ENCODE measurements around the gene KCNMA1. TPM values are rescaled to one million over a fixed set of nuclear protein-coding genes. Genes with fewer than 3 reads are reported as not detected.

Gene KCNMA1
- polyA plus RNA-seq, 1 of the 3 experiments (the other 2 are of a cell fraction) = 107 TPM

DNA sequence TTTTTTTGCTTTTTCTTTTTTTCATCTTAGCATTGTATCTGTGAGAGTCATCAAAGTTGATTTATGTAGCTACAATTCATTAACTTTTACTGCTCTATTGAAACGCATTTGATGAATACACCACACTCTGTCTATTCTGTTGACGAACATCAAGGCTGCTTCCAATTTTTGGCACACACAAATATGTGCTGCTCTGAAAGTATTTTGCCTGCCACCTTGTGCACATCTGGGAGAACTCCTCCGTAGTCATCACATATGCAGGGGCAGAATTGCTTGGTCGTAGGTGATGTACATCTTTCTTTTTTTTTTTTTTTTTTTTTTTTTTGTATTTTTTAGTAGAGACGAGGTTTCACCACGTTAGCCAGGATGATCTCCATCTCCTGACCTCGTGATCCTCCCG lies 796.8 kb downstream of the KCNMA1 start:
- ChIA-PET POLR2A (no interaction called here), CTCF (interaction anchor here (0.9 to 1.0 kb wide), 3 partner anchors 11 to 19 kb away, joined by 3 read pairs; no protein-coding TSS in a partner anchor)
- H3K36me3 ChIP-seq (replicated peaks in 1 of 2; ENCODE audit: control insufficient read depth in 1 of 2, insufficient read depth in 2 of 2, low read length in 1 of 2) = no peaks in the 10 kb centered on the region
- no peak overlapping the region for H3K27ac ChIP-seq (ENCODE audit: low read depth in 2 of 2, low read length in 1 of 2)
- no peak overlapping the region for H3K4me3 ChIP-seq (ENCODE audit: low read depth in 2 of 2, low read length in 1 of 2)
- no peak for DNase-seq
- H3K9me3 ChIP-seq = no peaks in the 10 kb centered on the region
- no peaks in the 10 kb centered on the region for H3F3A ChIP-seq (replicated peaks; ENCODE audit: insufficient read depth)
- no peaks in the 10 kb centered on the region for H4K20me1 ChIP-seq (ENCODE audit: insufficient read depth)
- H3K27me3 ChIP-seq (ENCODE audit: insufficient read depth) = no peaks in the 10 kb centered on the region; the same call in 1 of the 2 replicates
- TF ChIP-seq YY1 (IDR thresholded peaks at IDR 0.05; ENCODE audit: low read depth) (no peak), GABPA (IDR thresholded peaks at IDR 0.05; ENCODE audit: low read depth) (no peak), SMC3 (IDR thresholded peaks at IDR 0.05; ENCODE audit: low read depth, low read length) (no peak), NRF1 (IDR thresholded peaks at IDR 0.05; ENCODE audit: low read depth, low read length) (no peak), TEAD4 (IDR thresholded peaks at IDR 0.05; ENCODE audit: borderline replicate concordance, insufficient read depth) (no peak), MXI1 (IDR thresholded peaks at IDR 0.05; ENCODE audit: low read depth, low read length) (no peak), MEF2A (IDR thresholded peaks at IDR 0.05; ENCODE audit: borderline replicate concordance, low read depth) (no peak), POLR2AphosphoS5 (IDR thresholded peaks at IDR 0.05; ENCODE audit: low read depth, low read length) (no peak), RAD21 (IDR thresholded peaks at IDR 0.05; ENCODE audit: low read length) (no peak; the same call in 1 of the 2 replicates), FOXM1 (IDR thresholded peaks at IDR 0.05; ENCODE audit: low read depth) (no peak), CHD2 (IDR thresholded peaks at IDR 0.05; ENCODE audit: low read length, partially characterized antibody) (no peak), GATA2 (CRISPR knock-in tag; IDR thresholded peaks at IDR 0.05) (no peak), FOSL2 (IDR thresholded peaks at IDR 0.05; ENCODE audit: borderline replicate concordance, low read depth) (no peak), TAF1 (IDR thresholded peaks at IDR 0.05; ENCODE audit: borderline replicate concordance, low read depth, low read length) (no peak)
- TF ChIP-seq, protein P1, sequence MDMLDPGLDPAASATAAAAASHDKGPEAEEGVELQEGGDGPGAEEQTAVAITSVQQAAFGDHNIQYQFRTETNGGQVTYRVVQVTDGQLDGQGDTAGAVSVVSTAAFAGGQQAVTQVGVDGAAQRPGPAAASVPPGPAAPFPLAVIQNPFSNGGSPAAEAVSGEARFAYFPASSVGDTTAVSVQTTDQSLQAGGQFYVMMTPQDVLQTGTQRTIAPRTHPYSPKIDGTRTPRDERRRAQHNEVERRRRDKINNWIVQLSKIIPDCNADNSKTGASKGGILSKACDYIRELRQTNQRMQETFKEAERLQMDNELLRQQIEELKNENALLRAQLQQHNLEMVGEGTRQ (IDR thresholded peaks at IDR 0.05; ENCODE audit: borderline replicate concordance, low read depth, low read length) = no peak
- TF ChIP-seq, protein P2, sequence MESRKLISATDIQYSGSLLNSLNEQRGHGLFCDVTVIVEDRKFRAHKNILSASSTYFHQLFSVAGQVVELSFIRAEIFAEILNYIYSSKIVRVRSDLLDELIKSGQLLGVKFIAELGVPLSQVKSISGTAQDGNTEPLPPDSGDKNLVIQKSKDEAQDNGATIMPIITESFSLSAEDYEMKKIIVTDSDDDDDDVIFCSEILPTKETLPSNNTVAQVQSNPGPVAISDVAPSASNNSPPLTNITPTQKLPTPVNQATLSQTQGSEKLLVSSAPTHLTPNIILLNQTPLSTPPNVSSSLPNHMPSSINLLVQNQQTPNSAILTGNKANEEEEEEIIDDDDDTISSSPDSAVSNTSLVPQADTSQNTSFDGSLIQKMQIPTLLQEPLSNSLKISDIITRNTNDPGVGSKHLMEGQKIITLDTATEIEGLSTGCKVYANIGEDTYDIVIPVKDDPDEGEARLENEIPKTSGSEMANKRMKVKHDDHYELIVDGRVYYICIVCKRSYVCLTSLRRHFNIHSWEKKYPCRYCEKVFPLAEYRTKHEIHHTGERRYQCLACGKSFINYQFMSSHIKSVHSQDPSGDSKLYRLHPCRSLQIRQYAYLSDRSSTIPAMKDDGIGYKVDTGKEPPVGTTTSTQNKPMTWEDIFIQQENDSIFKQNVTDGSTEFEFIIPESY (IDR thresholded peaks at IDR 0.05; ENCODE audit: borderline replicate concordance, low read depth) = no peak
- TF ChIP-seq, protein P3, sequence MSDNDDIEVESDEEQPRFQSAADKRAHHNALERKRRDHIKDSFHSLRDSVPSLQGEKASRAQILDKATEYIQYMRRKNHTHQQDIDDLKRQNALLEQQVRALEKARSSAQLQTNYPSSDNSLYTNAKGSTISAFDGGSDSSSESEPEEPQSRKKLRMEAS (IDR thresholded peaks at IDR 0.05; ENCODE audit: low read depth) = no peak
- TF ChIP-seq, protein P4, sequence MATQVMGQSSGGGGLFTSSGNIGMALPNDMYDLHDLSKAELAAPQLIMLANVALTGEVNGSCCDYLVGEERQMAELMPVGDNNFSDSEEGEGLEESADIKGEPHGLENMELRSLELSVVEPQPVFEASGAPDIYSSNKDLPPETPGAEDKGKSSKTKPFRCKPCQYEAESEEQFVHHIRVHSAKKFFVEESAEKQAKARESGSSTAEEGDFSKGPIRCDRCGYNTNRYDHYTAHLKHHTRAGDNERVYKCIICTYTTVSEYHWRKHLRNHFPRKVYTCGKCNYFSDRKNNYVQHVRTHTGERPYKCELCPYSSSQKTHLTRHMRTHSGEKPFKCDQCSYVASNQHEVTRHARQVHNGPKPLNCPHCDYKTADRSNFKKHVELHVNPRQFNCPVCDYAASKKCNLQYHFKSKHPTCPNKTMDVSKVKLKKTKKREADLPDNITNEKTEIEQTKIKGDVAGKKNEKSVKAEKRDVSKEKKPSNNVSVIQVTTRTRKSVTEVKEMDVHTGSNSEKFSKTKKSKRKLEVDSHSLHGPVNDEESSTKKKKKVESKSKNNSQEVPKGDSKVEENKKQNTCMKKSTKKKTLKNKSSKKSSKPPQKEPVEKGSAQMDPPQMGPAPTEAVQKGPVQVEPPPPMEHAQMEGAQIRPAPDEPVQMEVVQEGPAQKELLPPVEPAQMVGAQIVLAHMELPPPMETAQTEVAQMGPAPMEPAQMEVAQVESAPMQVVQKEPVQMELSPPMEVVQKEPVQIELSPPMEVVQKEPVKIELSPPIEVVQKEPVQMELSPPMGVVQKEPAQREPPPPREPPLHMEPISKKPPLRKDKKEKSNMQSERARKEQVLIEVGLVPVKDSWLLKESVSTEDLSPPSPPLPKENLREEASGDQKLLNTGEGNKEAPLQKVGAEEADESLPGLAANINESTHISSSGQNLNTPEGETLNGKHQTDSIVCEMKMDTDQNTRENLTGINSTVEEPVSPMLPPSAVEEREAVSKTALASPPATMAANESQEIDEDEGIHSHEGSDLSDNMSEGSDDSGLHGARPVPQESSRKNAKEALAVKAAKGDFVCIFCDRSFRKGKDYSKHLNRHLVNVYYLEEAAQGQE (IDR thresholded peaks at IDR 0.05; ENCODE audit: low read depth, low read length) = no peak
- no peak overlapping the region for H2AFZ ChIP-seq (ENCODE audit: low read depth)
- 55% methylated on average over 8 of the region's 8 CpGs for WGBS (ENCODE audit: low lambda C conversion rate)
- H3K79me2 ChIP-seq (ENCODE audit: insufficient read depth) = no peaks in the 10 kb centered on the region
- H3K9me2 ChIP-seq = no peaks in the 10 kb centered on the region
- H3K9ac ChIP-seq = no peak overlapping the region
- H3K4me1 ChIP-seq (ENCODE audit: control insufficient read depth in 1 of 2, insufficient read depth in 2 of 2, low read depth in 1 of 2, low read length in 1 of 2) = no peaks in the 10 kb centered on the region
- no peak overlapping the region for H3K4me2 ChIP-seq

Measured in SK-N-SH (cell line).